CD14-positive monocyte (primary cell): Measurements from ENCODE around the gene SCART1. TPM values are rescaled to one million over a fixed set of nuclear protein-coding genes. Genes with fewer than 3 reads are reported as not detected.
A peak's percentile ranks its signal among the peaks of the same experiment; 100 is the strongest.
"Not testable (repeated sequence)": the region's sequence is repeated elsewhere in the genome, so short reads cannot be mapped to it uniquely, and the experiment has no call there.

ENCODE experiments used
- DNase-seq, 3 donors: peaks; one replicate each; pipeline ENCODE4 v3.0.0-alpha.2; 2011 to 2022
- H2AFZ ChIP-seq: 2 replicates; pipeline ENCODE4 v1.6.0; 2012; ENCODE audit warnings: mild to moderate bottlenecking, low read depth, low read length, inconsistent platforms; ENCODE audit not compliant: insufficient read depth, poor library complexity, severe bottlenecking
- H3K27ac ChIP-seq, 2 donors: 1 replicate in 1 of 2; 2 replicates in 1 of 2; pipeline ENCODE4 v1.5.1; 2012 to 2013; ENCODE audit warnings: low read length in 2 of 2, control low read depth in 1 of 2, inconsistent platforms in 1 of 2, low read depth in 1 of 2, mild to moderate bottlenecking in 1 of 2
- H3K27me3 ChIP-seq, 2 donors: one replicate each; pipeline versions ENCODE4 v1.6.0 to v1.6.1; 2011 to 2013; ENCODE audit warnings: low read length in 2 of 2; ENCODE audit not compliant: control insufficient read depth in 2 of 2, insufficient read depth in 2 of 2
- H3K36me3 ChIP-seq, 2 donors: replicated peaks in 1 of 2; 1 replicate in 1 of 2; 2 replicates in 1 of 2; pipeline versions ENCODE4 v1.5.1 to v1.6.1; 2012 to 2013; ENCODE audit warnings: low read length in 2 of 2, control low read depth in 1 of 2, inconsistent platforms in 1 of 2, mild to moderate bottlenecking in 1 of 2; ENCODE audit not compliant: insufficient read depth in 2 of 2, control insufficient read depth in 1 of 2
- H3K4me1 ChIP-seq, 2 donors: 1 replicate in 1 of 2; 2 replicates in 1 of 2; pipeline versions ENCODE4 v1.5.1 to v1.6.1; 2012 to 2013; ENCODE audit warnings: low read length in 2 of 2, control low read depth in 1 of 2, inconsistent platforms in 1 of 2, mild to moderate bottlenecking in 1 of 2, moderate library complexity in 1 of 2; ENCODE audit not compliant: insufficient read depth in 2 of 2, control insufficient read depth in 1 of 2
- H3K4me2 ChIP-seq: replicated peaks from 2 replicates; pipeline ENCODE3; 2012; ENCODE audit warnings: low read length, moderate library complexity, mild to moderate bottlenecking; ENCODE audit not compliant: poor library complexity, severe bottlenecking; ENCODE audit errors: extremely low read depth
- H3K4me3 ChIP-seq, 3 experiments: fragments of 200-600 bp in 1 of 3; sonication (generic) in 1 of 3; replicated peaks in 1 of 3; 1 replicate in 2 of 3; 2 replicates in 1 of 3; pipeline ENCODE4 v1.5.1; 2011 to 2013; ENCODE audit warnings: low read length in 3 of 3, mild to moderate bottlenecking in 3 of 3, control low read depth in 2 of 3, low read depth in 2 of 3, inconsistent platforms in 1 of 3, moderate library complexity in 1 of 3
- H3K79me2 ChIP-seq: 2 replicates; pipeline ENCODE4 v1.6.0; 2012; ENCODE audit warnings: mild to moderate bottlenecking, control low read depth, inconsistent platforms, low read length, moderate library complexity; ENCODE audit not compliant: insufficient read depth
- H3K9ac ChIP-seq: 2 replicates; pipeline ENCODE4 v1.6.0; 2017; ENCODE audit warnings: low read length, mild to moderate bottlenecking; ENCODE audit not compliant: insufficient read depth, poor library complexity, severe bottlenecking
- H3K9me3 ChIP-seq, 2 donors: replicated peaks in 1 of 2; 1 replicate in 1 of 2; 2 replicates in 1 of 2; pipeline versions ENCODE4 v1.5.1 to v1.6.1; 2012 to 2013; ENCODE audit warnings: low read length in 2 of 2, control low read depth in 1 of 2; ENCODE audit not compliant: control insufficient read depth in 1 of 2, insufficient read depth in 1 of 2
- H4K20me1 ChIP-seq: 2 replicates; pipeline ENCODE4 v1.6.0; 2012; ENCODE audit warnings: mild to moderate bottlenecking, low read length, control low read depth, moderate library complexity; ENCODE audit not compliant: insufficient read depth
- H3K27ac Mint-ChIP-seq, 7 donors: one replicate each; pipeline ENCODE4 v1.8.0; 2020; ENCODE audit warnings: mild to moderate bottlenecking in 7 of 7, mixed read lengths in 7 of 7, moderate library complexity in 6 of 7, inconsistent platforms in 2 of 7
- H3K27me3 Mint-ChIP-seq, 3 donors: one replicate each; pipeline ENCODE4 v1.8.0; 2021 to 2022; ENCODE audit warnings: low read depth in 3 of 3, mild to moderate bottlenecking in 3 of 3, mixed read lengths in 3 of 3, moderate library complexity in 3 of 3, inconsistent platforms in 1 of 3
- H3K36me3 Mint-ChIP-seq, 2 donors: one replicate each; pipeline ENCODE4 v1.8.0; 2020; ENCODE audit warnings: mixed read lengths in 2 of 2, inconsistent platforms in 1 of 2, mild to moderate bottlenecking in 1 of 2
- H3K4me1 Mint-ChIP-seq: one replicate; pipeline ENCODE4 v1.8.0; 2020; ENCODE audit warnings: mild to moderate bottlenecking, mixed read lengths
- H3K4me3 Mint-ChIP-seq, 2 donors: one replicate each; pipeline ENCODE4 v1.8.0; 2020; ENCODE audit warnings: mild to moderate bottlenecking in 2 of 2, mixed read lengths in 2 of 2, moderate library complexity in 1 of 2
- H3K9me3 Mint-ChIP-seq, 7 donors: one replicate each; pipeline ENCODE4 v1.8.0; 2020 to 2022; ENCODE audit warnings: mixed read lengths in 7 of 7, mild to moderate bottlenecking in 6 of 7, moderate library complexity in 6 of 7, inconsistent platforms in 2 of 7
- WGBS: methylation state at CpG from one replicate; pipeline ENCODE4 v1.1.5; 2013; ENCODE audit warnings: missing lambda C conversion rate; ENCODE audit not compliant: insufficient coverage; 5-methylcytosine and 5-hydroxymethylcytosine counted together
- intact Hi-C, 2 donors: fragments of 100-400 bp; cut with micrococcal nuclease; formaldehyde crosslinking; loops; one replicate each; pipeline versions ENCODE4 v1.15.0 to v1.15.1; 2023
- polyA plus RNA-seq, 3 donors: library from polyadenylated mRNA; depleted of rRNA in 1 of 3; unstranded in 2 of 3; stranded (reverse) in 1 of 3; fragments of 300-500 nt in 2 of 3; fragments of >200 nt in 1 of 3; fragmentation: Illumina TruSeq in 2 of 3; gene quantifications; 1 replicate in 2 of 3; 2 replicates in 1 of 3; pipeline ENCODE4 v1.2.3, GENCODE V29; 2012 to 2021
- TF ChIP-seq, protein P1 (sequence below): fragments of 200-600 bp; IDR thresholded peaks from one replicate; pipeline ENCODE4 v1.8.0; 2022; ENCODE audit warnings: antibody characterized with exemption, mild to moderate bottlenecking

The SCART1 gene
- polyA plus RNA-seq, 3 donors = 1.1 TPM; not detected in 2

DNA sequence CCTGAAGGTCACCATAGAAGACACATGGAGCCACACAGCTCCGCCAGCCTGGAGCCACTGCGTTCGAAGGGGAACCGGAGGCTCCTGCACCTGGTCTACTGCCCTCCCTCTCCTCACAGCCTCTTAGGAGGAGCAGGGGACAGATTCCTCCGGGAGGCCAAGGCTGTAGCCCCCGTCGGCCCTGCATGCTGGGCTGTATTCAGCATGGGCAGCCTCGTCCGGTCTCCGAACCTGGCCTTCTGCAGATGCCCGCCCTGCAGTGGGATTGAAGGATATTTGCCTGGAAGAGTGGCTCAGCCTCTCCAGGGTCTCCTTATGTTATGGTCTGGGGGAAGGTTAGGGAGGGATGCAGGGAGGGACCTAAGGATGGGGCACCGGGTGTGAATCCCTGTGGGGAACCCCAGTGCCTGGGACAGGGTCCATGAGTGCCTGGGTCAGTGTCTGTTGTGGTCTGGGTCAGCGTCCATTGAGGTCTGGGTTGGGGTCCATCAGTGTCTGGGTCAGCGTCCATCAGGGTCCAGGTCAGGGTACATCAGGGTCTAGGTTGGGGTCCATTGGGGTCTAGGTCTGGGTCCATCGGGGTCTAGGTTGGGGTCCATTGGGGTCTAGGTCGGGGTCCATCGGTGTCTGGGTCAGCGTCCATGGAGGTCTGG is 13.0 kb upstream of the SCART1 start:
- intact Hi-C loops = no loop called here
- Histone ChIP-seq H3K4me1 (peaks cover 8 to 13% of the 10 kb centered on the region in 2 donors), H3K9ac (no peak overlapping the region), H4K20me1 (no peaks in the 10 kb centered on the region), H3K4me2 (no peak overlapping the region), H3K27me3 (no peaks in the 10 kb centered on the region), H3K27ac (no peak overlapping the region), H3K4me3 (no peak overlapping the region), H3K9me3 (peaks cover 8 to 16% of the 10 kb centered on the region in 2 donors), H2AFZ (no peak overlapping the region), H3K36me3 (no peaks in the 10 kb centered on the region), H3K79me2 (no peaks in the 10 kb centered on the region)
- no peak overlapping the region for H3K27ac Mint-ChIP-seq
- H3K9me3 Mint-ChIP-seq = peaks cover 10 to 15% (median 11%) of the 10 kb centered on the region in 7 donors
- H3K27me3 Mint-ChIP-seq = peaks cover 8 to 20% (median 14%) of the 10 kb centered on the region in 3 donors
- no peak for DNase-seq
- TF ChIP-seq, protein P1, sequence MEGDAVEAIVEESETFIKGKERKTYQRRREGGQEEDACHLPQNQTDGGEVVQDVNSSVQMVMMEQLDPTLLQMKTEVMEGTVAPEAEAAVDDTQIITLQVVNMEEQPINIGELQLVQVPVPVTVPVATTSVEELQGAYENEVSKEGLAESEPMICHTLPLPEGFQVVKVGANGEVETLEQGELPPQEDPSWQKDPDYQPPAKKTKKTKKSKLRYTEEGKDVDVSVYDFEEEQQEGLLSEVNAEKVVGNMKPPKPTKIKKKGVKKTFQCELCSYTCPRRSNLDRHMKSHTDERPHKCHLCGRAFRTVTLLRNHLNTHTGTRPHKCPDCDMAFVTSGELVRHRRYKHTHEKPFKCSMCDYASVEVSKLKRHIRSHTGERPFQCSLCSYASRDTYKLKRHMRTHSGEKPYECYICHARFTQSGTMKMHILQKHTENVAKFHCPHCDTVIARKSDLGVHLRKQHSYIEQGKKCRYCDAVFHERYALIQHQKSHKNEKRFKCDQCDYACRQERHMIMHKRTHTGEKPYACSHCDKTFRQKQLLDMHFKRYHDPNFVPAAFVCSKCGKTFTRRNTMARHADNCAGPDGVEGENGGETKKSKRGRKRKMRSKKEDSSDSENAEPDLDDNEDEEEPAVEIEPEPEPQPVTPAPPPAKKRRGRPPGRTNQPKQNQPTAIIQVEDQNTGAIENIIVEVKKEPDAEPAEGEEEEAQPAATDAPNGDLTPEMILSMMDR = no peak
- no peak overlapping the region for H3K4me3 Mint-ChIP-seq
- H3K4me1 Mint-ChIP-seq = peaks cover 14% of the 10 kb centered on the region
- H3K36me3 Mint-ChIP-seq = no peaks in the 10 kb centered on the region
- WGBS = 98% methylated on average over 10 of the region's 18 CpGs

DNA sequence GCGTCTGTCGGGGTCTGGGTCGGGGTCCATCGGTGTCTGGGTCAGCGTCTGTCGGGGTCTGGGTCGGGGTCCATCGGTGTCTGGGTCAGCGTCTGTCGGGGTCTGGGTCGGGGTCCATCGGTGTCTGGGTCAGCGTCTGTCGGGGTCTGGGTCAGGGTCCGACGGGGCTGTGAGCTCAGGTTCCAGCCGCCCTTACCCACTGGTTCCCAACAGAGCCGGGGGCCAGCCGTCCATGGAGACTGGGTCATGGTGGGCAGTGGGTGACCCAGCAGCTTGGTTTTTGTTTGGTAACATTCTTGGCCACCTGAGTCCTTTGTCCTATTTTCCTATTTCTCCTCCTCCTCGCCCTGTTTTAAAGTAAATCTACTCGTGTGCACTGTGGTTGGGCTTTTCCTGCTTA is 12.4 kb upstream of the SCART1 start:
- 77% methylated on average over 3 of the region's 21 CpGs for WGBS
- H3K4me3 Mint-ChIP-seq, H3K79me2 ChIP-seq, H3K4me2 ChIP-seq, DNase-seq, H3K27ac ChIP-seq, H4K20me1 ChIP-seq, H3K27me3 ChIP-seq, intact Hi-C loops, H2AFZ ChIP-seq, H3K36me3 Mint-ChIP-seq, H3K4me3 ChIP-seq, H3K9ac ChIP-seq, H3K36me3 ChIP-seq: not testable (repeated sequence)
- peaks cover 9 to 19% of the 10 kb centered on the region in 2 donors for H3K9me3 ChIP-seq
- Mint-ChIP-seq H3K4me1 (peaks cover 14% of the 10 kb centered on the region), H3K27ac (peak overlapping the region in 1 of 7 donors; percentile 1), H3K27me3 (peaks cover 6 to 19% (median 14%) of the 10 kb centered on the region in 3 donors), H3K9me3 (peaks cover 10 to 15% (median 12%) of the 10 kb centered on the region in 7 donors)
- peaks cover 8 to 13% of the 10 kb centered on the region in 2 donors for H3K4me1 ChIP-seq
